Lower leg skin (tissue), 4 donors: ENCODE measurements around the gene MYO3B. TPM values are rescaled to one million over a fixed set of nuclear protein-coding genes. Genes with fewer than 3 reads are reported as not detected.

Experiments
- DNase-seq, 2 donors: peaks; one replicate each; pipeline ENCODE4 v3.0.0-alpha.2; 2019; ENCODE audit warnings: low spot score in 2 of 2
- H3K4me3 ChIP-seq: fragments of 200-600 bp; sonication (generic); 2 replicates; pipeline ENCODE4 v1.5.1; 2017; ENCODE audit warnings: mild to moderate bottlenecking, low read depth; ENCODE audit not compliant: poor library complexity, severe bottlenecking
- POLR2A ChIP-seq, 2 donors: fragments of 450-650 bp; IDR thresholded peaks; one replicate each; pipeline ENCODE4 v1.6.1; 2016 to 2017; ENCODE audit warnings: antibody characterized with exemption in 2 of 2, mild to moderate bottlenecking in 1 of 2, moderate library complexity in 1 of 2
- WGBS, 2 donors: methylation state at CpG; one replicate each; pipeline ENCODE4 v1.1.5; 2018; 5-methylcytosine and 5-hydroxymethylcytosine counted together
- intact Hi-C: fragments of 100-400 bp; cut with DNase I; formaldehyde crosslinking; loops from one replicate; pipeline ENCODE4 v1.15.0; 2023; ENCODE audit warnings: low total_unique reads
- total RNA-seq, 4 donors: library from RNA; depleted of rRNA; stranded (reverse); fragments of >200 nt; gene quantifications; one replicate each; pipeline ENCODE4 v1.1.0, GENCODE V29; 2016
- TF ChIP-seq, protein P1 (sequence below), 3 donors: fragments of 450-650 bp; IDR thresholded peaks; one replicate each; pipeline ENCODE4 v1.5.1; 2016; ENCODE audit warnings: antibody characterized with exemption in 3 of 3, mild to moderate bottlenecking in 3 of 3, moderate library complexity in 2 of 3

The MYO3B gene
- total RNA-seq, 4 donors from 2014 or later, result 0.17 to 0.81 (median 0.66) TPM

- DNase-seq, result no peak
- H3K4me3 ChIP-seq, result no peak overlapping the region
- intact Hi-C loops, result no loop called here
- 94 to 100% methylated on average over 3 of the region's 3 CpGs for WGBS, 2 donors
- TF ChIP-seq, protein P1, sequence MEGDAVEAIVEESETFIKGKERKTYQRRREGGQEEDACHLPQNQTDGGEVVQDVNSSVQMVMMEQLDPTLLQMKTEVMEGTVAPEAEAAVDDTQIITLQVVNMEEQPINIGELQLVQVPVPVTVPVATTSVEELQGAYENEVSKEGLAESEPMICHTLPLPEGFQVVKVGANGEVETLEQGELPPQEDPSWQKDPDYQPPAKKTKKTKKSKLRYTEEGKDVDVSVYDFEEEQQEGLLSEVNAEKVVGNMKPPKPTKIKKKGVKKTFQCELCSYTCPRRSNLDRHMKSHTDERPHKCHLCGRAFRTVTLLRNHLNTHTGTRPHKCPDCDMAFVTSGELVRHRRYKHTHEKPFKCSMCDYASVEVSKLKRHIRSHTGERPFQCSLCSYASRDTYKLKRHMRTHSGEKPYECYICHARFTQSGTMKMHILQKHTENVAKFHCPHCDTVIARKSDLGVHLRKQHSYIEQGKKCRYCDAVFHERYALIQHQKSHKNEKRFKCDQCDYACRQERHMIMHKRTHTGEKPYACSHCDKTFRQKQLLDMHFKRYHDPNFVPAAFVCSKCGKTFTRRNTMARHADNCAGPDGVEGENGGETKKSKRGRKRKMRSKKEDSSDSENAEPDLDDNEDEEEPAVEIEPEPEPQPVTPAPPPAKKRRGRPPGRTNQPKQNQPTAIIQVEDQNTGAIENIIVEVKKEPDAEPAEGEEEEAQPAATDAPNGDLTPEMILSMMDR (IDR thresholded peaks at IDR 0.05), result no peak
- TF ChIP-seq POLR2A (IDR thresholded peaks at IDR 0.05), result no peak
Observed at GRCh38 chr2:170321526-170321925, 143.6 kb downstream of the MYO3B start.

- TF ChIP-seq, protein P1 (IDR thresholded peaks at IDR 0.05), result no peak
- no peak for TF ChIP-seq POLR2A (IDR thresholded peaks at IDR 0.05)
- intact Hi-C loops, result no loop called here
- DNase-seq, result no peak
Observed at GRCh38 chr2:170322140-170322766, 144.3 kb downstream of the MYO3B start.

DNA sequence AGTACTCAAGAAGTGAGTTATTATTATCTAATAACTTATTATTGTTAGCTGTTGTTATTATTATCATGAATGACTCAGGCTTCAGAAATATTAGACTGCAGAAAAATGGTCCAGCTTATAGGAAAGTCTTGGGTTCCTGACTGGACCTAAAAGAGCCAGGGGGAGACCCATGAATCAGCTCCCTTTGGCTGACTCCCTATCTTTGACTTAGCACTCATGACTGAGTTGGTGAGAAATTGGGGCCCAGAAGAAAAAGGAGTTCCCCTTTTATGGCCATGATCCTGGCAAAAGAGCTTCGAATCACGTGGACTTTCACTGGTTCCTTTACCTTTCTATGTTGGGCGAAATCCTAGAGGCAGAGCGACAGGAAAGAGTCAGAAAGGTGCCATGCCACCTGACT is 145.8 kb downstream of the MYO3B start:
- intact Hi-C loops, result no loop called here
- TF ChIP-seq, protein P1 (IDR thresholded peaks at IDR 0.05), result no peak
- no peak for TF ChIP-seq POLR2A (IDR thresholded peaks at IDR 0.05)
- DNase-seq, result no peak

More at GRCh38 chr2:170322140-170322766, 144.3 kb downstream of the MYO3B start:
- no peak overlapping the region for H3K4me3 ChIP-seq
- 83 to 85% methylated on average over 7 of the region's 7 CpGs for WGBS, 2 donors

GRCh38 chr2:170324640-170325046 is 146.7 kb downstream of the MYO3B start:
- TF ChIP-seq POLR2A (IDR thresholded peaks at IDR 0.05), result no peak
- TF ChIP-seq, protein P1 (IDR thresholded peaks at IDR 0.05), result no peak
- WGBS, 2 donors, result 32 to 33% methylated on average over 4 of the region's 4 CpGs
- no peak overlapping the region for H3K4me3 ChIP-seq
- no peak for DNase-seq
- intact Hi-C loops, result no loop called here

More for the DNA sequence above, 145.8 kb downstream of the MYO3B start:
- no peak overlapping the region for H3K4me3 ChIP-seq
- WGBS, 2 donors, result 56 to 59% methylated on average over 4 of the region's 4 CpGs

DNA sequence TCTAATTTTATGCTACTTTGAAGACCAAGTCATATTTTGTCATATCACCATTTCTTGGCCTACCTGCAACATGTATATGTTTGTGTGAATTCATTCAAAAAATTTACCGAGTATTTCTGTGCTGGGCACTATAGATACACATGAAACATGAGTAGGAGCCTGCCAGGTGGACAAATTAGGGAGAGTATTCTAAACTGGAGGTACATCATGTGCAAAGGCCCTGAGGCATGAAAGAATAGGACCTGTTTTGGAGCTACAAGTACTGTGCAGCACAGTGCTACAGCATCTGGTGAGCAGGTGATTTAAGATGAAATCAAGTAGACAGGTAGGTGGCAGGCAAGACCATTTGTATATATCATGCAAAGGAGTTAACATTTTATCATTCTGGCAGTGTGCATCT is 152.9 kb downstream of the MYO3B start:
- TF ChIP-seq, protein P1 (IDR thresholded peaks at IDR 0.05), result no peak
- TF ChIP-seq POLR2A (IDR thresholded peaks at IDR 0.05), result no peak
- intact Hi-C loops, result no loop called here
- 93 to 98% methylated on average over 1 of the region's 1 CpG for WGBS, 2 donors

More for the DNA sequence above, 152.9 kb downstream of the MYO3B start:
- no peak overlapping the region for H3K4me3 ChIP-seq
- no peak for DNase-seq
